ENCODE data around the gene RCC1.
"Not testable (repeated sequence)": the region's sequence is repeated elsewhere in the genome, so short reads cannot be mapped to it uniquely, and the experiment has no call there.

RCC1 gene

GRCh38 chr1:28540651-28541050 is 34.8 kb downstream of the RCC1 start:
- in situ Hi-C loops (cut with MboI; ENCODE audit: low sequenced_read_pairs) = no loop called here

DNA sequence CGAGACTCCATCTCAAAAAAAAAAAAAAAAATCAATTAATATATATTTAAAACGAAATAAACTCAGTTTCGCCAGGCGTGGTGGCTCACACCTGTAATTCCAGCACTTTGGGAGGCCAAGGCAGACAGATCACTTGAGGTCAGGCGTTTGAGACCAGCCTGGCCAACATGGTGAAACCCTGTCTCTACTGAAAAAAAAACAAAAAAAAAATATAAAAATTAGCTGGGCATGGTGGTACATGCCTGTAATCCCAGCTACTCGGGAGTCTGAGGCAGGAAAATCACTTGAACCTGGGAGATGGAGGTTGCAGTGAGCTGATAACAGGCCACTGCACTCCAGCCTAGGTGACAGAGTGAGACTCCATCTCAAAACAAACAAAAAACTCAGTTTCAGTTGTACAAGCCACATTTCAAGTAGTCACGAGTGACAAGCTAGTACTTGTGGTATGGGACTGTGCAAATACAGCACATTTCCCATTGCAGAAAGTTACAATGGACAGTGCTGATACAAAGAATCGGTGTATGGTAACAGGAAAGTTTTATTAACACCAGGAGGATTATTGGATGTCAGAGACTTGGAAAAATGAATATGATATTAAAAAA is 35.7 kb downstream of the RCC1 start:
- in situ Hi-C loops (cut with MboI; ENCODE audit: low sequenced_read_pairs) = not testable (repeated sequence)

DNA sequence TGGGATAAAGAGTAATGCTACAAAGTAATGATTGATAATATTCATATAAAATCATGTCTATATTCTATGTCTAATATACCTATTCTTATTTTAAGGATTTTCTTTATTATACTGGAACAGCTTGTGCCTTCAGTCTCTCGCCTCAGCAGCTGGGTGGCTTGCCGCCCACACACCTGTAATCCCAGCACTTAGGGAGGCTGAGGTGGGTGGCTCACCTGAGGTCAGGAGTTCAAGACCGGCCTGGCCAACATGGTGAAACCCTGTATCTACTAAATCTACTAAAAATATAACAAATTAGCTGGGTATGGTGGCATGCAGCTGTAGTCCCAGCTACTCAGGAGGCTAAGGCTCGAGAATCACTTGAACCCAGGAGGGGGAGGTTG is 39.4 kb downstream of the RCC1 start:
- in situ Hi-C loops (cut with MboI; ENCODE audit: low sequenced_read_pairs) = no loop called here

DNA sequence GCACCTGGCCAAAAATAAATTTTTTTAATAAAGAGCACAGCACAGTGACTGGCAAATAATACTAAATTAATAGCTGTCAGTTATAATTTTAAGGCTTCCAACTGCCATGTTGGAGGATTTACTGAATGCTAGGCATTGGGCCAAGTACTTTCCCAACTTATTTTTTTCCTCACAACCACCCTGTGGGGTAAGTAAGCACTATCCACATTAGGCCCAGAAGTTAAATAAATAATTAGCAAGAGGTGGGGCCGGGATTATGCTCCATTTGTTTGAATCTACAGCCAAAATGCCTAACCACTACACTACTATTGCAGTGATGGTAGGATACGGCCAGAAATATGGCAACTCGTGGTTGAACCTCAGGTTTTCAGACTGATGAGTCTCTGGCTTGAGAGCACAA is 42.5 kb downstream of the RCC1 start:
- in situ Hi-C loops (cut with MboI; ENCODE audit: low sequenced_read_pairs) = no loop called here

GRCh38 chr1:28551381-28551780 is 45.5 kb downstream of the RCC1 start:
- in situ Hi-C loops (cut with MboI; ENCODE audit: low sequenced_read_pairs) = no loop called here

GRCh38 chr1:28552758-28553663 is 47.2 kb downstream of the RCC1 start, which contains the start of gene TRNAU1AP:
Gene TRNAU1AP (plus strand): TSS chr1:28553085. CDS start chr1:28553111, 26 bp downstream.
- in situ Hi-C loops (cut with MboI; ENCODE audit: low sequenced_read_pairs) = no loop called here

GRCh38 chr1:28560886-28561285 is 55.0 kb downstream of the RCC1 start:
- in situ Hi-C loops (cut with MboI; ENCODE audit: low sequenced_read_pairs) = no loop called here

- in situ Hi-C loops (cut with MboI; ENCODE audit: low sequenced_read_pairs) = no loop called here
Observed at GRCh38 chr1:28564310-28564709, 58.5 kb downstream of the RCC1 start.

DNA sequence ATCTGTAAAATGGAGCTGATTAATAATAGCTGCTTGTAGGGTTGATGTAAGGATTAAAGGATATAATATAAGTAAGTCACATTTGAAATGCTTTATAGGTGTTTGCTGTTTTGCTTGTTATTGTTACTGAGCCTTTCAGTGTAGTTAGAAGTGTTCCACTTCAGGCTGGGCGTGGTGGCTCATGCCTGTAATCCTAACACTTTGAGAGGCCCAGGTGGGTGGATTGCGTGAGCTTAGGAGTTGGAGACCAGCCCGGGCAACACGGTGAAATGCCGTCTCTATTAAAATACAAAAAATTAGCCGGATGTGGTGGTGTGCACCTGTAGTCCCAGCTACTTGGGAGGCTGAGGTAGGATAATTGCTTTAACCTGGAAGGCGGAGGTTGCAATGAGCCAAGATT is 59.2 kb downstream of the RCC1 start:
- in situ Hi-C loops (cut with MboI; ENCODE audit: low sequenced_read_pairs) = no loop called here

GRCh38 chr1:28565726-28566125 is 59.9 kb downstream of the RCC1 start:
- in situ Hi-C loops (cut with MboI; ENCODE audit: low sequenced_read_pairs) = no loop called here

DNA sequence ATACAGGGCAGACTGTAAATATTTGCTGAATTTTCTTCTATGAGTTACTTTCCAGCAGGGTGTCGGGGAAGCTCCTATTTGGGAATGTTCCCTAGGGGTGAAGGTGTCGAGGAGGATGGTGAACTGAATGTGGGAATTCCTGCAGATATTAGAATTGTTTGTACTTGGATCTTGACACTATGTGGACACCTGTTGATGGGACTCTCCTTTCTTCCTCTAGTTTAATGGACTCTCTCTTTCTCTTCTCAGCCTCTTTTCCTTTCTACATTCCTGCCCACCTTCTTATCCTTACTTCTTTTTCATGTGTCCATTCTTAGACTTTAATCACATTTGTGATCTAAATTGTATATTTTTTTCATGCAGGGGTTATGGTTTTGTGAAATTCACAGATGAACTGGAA is 61.1 kb downstream of the RCC1 start:
- in situ Hi-C loops (cut with MboI; ENCODE audit: low sequenced_read_pairs) = no loop called here

DNA sequence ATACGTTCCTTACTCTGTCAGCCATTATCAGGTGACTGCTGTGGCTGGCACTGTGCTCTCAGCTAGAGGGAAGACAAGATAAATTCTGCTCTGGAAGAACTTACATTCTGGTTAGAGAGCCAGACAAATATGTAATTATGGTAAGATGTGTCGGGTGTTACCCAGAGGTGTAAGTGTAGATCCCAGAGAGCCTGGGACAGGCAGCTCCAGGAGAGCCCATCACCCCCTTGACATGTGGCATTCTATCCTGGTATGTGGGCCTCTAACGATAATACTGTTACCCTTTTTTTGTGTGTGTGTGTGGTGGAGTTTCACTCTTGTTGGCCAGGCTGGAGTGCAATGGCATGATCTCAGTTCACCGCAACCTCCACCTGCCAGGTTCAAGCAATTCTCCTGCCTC is 66.1 kb downstream of the RCC1 start:
- in situ Hi-C loops (cut with MboI; ENCODE audit: low sequenced_read_pairs) = no loop called here

DNA sequence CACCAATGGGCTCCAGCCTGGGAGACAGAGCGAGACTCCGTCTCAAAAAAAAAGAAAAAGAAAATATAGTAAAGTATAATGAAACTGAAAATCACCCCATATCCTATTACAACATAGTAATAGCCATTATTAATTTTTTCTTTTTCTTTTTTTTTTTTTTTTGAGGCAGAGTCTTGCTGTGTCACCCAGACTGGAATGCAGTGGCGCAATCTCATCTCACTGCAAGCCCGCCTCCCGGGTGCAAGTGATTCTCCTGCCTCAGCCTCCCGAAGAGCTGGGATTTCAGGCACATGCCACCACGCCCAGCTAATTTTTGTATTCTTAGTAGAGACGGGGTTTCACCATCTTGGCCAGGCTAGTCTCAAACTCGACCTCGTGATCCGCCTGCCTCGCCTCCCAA is 67.0 kb downstream of the RCC1 start:
- in situ Hi-C loops (cut with MboI; ENCODE audit: low sequenced_read_pairs) = not testable (repeated sequence)

DNA sequence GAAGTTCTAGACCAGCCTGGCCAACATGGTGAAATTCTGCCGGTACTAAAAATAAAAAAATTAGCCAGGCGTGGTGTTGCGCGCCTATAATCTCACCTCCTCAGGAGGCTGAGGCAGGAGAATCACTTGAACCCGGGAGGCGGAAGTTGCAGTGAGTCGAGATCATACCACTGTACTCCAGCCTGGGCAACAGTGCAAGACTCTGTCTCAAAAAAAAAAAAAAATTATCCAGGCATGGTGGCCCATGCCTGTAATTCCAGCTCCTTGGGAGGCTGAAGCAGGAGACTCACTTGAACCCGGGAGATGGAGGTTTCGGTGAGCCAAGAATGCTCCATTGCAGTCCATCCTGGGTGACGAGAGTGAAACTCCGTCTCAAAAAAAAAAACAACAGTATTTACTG is 67.7 kb downstream of the RCC1 start:
- in situ Hi-C loops (cut with MboI; ENCODE audit: low sequenced_read_pairs) = no loop called here

- in situ Hi-C loops (cut with MboI; ENCODE audit: low sequenced_read_pairs) = no loop called here
Observed at GRCh38 chr1:28577052-28577678, 71.3 kb downstream of the RCC1 start.

DNA sequence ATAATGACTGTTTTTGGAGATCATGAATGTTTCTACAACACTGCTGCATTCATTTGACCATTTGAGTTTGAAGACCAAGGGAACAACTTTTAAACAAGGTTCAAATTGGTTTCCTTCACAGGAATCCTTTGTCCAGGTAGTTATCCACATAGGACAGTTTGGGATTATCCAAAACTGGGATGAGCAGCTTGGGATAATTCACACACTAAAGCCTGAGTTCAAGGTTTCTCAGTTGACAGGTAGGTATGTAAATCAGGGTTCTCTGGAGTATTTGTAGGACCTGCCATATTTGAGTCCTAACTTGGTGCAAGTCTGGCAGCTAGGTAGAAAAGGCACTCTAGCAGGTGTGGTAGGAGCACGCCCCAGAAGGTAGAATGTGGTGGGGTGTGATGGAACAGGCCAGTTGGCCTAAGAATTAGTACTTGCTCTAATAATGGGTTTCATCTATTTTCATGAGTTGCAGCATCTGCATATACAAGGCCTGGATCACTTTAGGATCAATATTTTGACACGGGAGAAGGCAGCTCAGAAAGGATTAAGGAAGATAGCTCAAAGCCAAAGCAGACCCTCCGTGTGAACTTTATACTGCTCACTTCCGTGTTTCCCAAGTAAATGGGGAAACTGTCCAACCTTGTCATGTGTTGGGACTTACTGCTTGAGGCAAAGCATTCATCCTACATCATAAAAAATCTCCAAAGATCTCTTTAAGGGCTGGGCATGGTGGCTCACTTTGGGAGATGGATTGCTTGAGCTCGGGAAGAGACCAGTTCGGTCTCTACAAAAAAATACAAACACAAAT is 72.1 kb downstream of the RCC1 start:
- in situ Hi-C loops (cut with MboI; ENCODE audit: low sequenced_read_pairs) = no loop called here

DNA sequence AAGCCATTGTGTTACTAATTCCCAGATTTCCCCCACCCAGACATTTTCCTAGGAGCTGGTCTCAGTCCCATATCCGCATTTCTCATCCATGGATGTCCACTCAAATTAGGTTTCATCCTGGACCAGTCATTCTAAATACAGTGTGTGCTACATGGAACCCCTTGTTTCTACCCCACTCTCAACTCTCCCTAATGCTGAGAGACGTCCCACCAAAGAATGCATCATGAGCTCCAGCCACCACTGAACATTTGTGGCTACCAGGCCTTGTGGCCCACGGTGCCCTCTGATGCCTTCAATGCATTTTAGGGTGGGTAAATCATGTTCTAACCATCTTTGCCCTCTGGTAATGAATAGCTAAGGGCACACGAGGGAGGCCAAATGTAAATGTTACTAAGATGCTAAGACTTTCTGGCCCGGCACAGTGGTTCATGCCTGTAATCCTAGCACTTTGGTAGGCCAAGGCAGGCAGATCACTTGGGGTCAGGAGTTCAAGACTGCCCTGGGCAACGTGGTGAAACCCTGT is 72.9 kb downstream of the RCC1 start:
- in situ Hi-C loops (cut with MboI; ENCODE audit: low sequenced_read_pairs) = no loop called here

DNA sequence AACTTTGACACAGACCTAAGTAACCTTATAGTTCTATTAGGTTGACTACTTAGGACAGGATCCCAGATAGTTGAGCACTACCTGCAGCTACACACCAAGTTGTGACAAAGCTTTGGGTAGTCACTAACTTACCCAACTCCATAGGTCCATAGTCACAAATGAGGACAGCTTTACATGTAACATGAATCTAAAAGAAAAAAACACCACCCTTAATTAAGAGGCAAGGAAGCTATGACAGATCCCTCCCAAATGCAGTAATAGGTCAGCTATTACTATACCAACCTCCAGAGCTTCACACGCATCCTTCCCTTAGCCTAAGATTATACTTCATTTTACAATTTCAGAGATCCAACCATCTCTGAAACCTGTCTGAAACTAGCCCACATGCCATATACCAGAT is 73.6 kb downstream of the RCC1 start:
- in situ Hi-C loops (cut with MboI; ENCODE audit: low sequenced_read_pairs) = no loop called here

GRCh38 chr1:28580722-28581530 is 75.1 kb downstream of the RCC1 start:
- in situ Hi-C loops (cut with MboI; ENCODE audit: low sequenced_read_pairs) = no loop called here
